ENCODE measurements around the gene CDH19.

DNA sequence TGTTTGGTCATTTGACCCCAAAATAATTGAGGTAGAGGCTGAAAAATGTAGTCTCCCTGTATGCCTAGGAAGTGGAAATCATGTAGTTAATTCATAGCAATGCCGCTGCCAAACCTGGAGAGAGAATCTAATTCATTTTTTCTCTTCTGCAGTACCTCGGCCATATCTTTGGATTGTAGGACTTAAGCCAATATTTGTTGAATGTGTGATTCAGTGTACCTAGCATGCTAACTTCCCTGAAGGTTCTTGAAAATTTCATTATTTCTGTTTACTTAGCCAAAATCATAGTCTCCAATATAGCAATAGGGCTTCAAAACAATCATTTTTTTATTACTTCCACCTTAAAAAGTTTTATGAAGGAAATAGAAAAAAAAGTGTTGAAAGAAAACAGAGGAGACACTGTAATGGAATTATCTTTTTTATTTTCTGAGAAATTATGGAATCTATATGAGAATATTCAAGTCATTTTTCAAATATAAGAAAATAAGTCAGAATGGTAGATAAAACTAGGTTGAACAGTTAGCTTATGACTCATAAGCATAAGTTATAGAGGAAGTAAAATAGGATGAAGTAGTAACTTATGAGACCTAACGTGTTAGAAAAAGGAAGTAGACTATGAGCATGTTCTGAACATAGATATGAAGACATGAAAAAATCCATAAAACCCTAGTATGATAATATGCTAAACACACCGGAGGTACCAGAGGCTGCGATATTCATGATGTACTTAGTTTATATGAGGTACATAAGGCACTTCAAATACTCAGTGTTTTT is 35.2 kb upstream of the CDH19 start:
- TF ChIP-seq, protein P1, sequence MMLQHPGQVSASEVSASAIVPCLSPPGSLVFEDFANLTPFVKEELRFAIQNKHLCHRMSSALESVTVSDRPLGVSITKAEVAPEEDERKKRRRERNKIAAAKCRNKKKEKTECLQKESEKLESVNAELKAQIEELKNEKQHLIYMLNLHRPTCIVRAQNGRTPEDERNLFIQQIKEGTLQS (IDR thresholded peaks at IDR 0.05): no peak
- TF ChIP-seq CEBPB (IDR thresholded peaks at IDR 0.05; ENCODE audit: low read depth): no peak
- TF ChIP-seq MAX (IDR thresholded peaks at IDR 0.05): no peak
- TF ChIP-seq POLR2A (IDR thresholded peaks at IDR 0.05; ENCODE audit: borderline replicate concordance, extremely low read depth, insufficient read depth, insufficient read length): no peak
- TF ChIP-seq, protein P2, sequence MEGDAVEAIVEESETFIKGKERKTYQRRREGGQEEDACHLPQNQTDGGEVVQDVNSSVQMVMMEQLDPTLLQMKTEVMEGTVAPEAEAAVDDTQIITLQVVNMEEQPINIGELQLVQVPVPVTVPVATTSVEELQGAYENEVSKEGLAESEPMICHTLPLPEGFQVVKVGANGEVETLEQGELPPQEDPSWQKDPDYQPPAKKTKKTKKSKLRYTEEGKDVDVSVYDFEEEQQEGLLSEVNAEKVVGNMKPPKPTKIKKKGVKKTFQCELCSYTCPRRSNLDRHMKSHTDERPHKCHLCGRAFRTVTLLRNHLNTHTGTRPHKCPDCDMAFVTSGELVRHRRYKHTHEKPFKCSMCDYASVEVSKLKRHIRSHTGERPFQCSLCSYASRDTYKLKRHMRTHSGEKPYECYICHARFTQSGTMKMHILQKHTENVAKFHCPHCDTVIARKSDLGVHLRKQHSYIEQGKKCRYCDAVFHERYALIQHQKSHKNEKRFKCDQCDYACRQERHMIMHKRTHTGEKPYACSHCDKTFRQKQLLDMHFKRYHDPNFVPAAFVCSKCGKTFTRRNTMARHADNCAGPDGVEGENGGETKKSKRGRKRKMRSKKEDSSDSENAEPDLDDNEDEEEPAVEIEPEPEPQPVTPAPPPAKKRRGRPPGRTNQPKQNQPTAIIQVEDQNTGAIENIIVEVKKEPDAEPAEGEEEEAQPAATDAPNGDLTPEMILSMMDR (IDR thresholded peaks at IDR 0.05 in 2 of 3, conservative IDR thresholded peaks at IDR 0.05 in 1 of 3; ENCODE audit: borderline replicate concordance in 1 of 3, insufficient read depth in 1 of 3, low read depth in 2 of 3, low read length in 2 of 3): no peak
- no peak for TF ChIP-seq SP1 (IDR thresholded peaks at IDR 0.05; ENCODE audit: low read depth)
- TF ChIP-seq EZH2phosphoT487 (IDR thresholded peaks at IDR 0.05; ENCODE audit: borderline replicate concordance): no peak
- no peak for TF ChIP-seq POLR2AphosphoS5 (IDR thresholded peaks at IDR 0.05; ENCODE audit: low read depth, low read length)

Measured in HCT116 (cell line).